Panc1 (cell line): ENCODE measurements around the gene PIK3R5. TPM values are rescaled to one million over a fixed set of nuclear protein-coding genes. Genes with fewer than 3 reads are reported as not detected.

Source experiments
- ATAC-seq: fragments of 200-7000 bp; cut with Tn5 transposase; 2 replicates; pipeline ENCODE4 v1.9.1; 2020; ENCODE audit warnings: mild to moderate bottlenecking, moderate library complexity
- BruUV-seq: library from RNA; stranded (reverse); fragments of 400-500 nt; replicated peaks from 2 replicates; lab custom pipeline; 2021; lab: Mats Ljungman, UMichigan
- CTCF ChIA-PET: fragments of 300-600 bp; sonication (Branson Sonifier 250); formaldehyde crosslinking; loops from one replicate; lab custom pipeline; 2022; ENCODE audit warnings: antibody characterized with exemption; lab: Charles Lee
- POLR2A ChIA-PET: fragments of 300-600 bp; sonication (Branson Sonifier 250); formaldehyde crosslinking; loops from one replicate; lab custom pipeline; 2022; ENCODE audit warnings: antibody characterized with exemption; lab: Charles Lee
- DNase-seq: peaks from one replicate; pipeline ENCODE4 v3.0.0-alpha.2; 2010; ENCODE audit warnings: low read depth, low spot score
- H3K27ac ChIP-seq: 2 replicates; pipeline ENCODE4 v1.5.1; 2011; ENCODE audit warnings: mild to moderate bottlenecking, low read length, inconsistent platforms
- H3K27me3 ChIP-seq: fragments of 200-500 bp; sonication (Bioruptor generic); 2 replicates; pipeline ENCODE4 v1.6.0; 2014; ENCODE audit warnings: low read length, inconsistent platforms; ENCODE audit not compliant: control insufficient read depth, insufficient read depth
- H3K36me3 ChIP-seq: fragments of 200-500 bp; sonication (Bioruptor generic); 2 replicates; pipeline ENCODE4 v1.5.1; 2014; ENCODE audit warnings: inconsistent platforms, mild to moderate bottlenecking, low read length, moderate library complexity; ENCODE audit not compliant: control insufficient read depth, insufficient read depth
- H3K4me1 ChIP-seq: 2 replicates; pipeline ENCODE4 v1.5.1; 2011; ENCODE audit warnings: inconsistent platforms, mild to moderate bottlenecking, low read length, moderate library complexity; ENCODE audit not compliant: control insufficient read depth, insufficient read depth
- H3K4me3 ChIP-seq, 2 experiments: 2 replicates each; pipeline ENCODE4 v1.5.1; 2011 to 2012; ENCODE audit warnings: low read depth in 2 of 2, low read length in 2 of 2, mild to moderate bottlenecking in 2 of 2, inconsistent platforms in 1 of 2, moderate library complexity in 1 of 2
- H3K9me3 ChIP-seq: fragments of 200-500 bp; sonication (Bioruptor generic); 2 replicates; pipeline ENCODE4 v1.5.1; 2014; ENCODE audit warnings: low read depth, mild to moderate bottlenecking, inconsistent platforms, low read length, moderate library complexity; ENCODE audit not compliant: control insufficient read depth, insufficient read depth
- CTCF ChIP-seq: fragments of 450-650 bp; IDR thresholded peaks from 2 replicates; pipeline ENCODE4 v1.5.1; 2017; ENCODE audit warnings: mild to moderate bottlenecking
- POLR2AphosphoS5 ChIP-seq: IDR thresholded peaks from 2 replicates; pipeline ENCODE4 v1.6.1; 2012; ENCODE audit warnings: mild to moderate bottlenecking, low read depth, low read length, moderate library complexity
- REST ChIP-seq, 2 experiments: IDR thresholded peaks; 2 replicates each; pipeline ENCODE4 v1.6.1; 2011 to 2012; ENCODE audit warnings: low read depth in 2 of 2, control low read depth in 1 of 2, low read length in 1 of 2, mild to moderate bottlenecking in 1 of 2, moderate library complexity in 1 of 2; ENCODE audit not compliant: insufficient read depth in 1 of 2
- SIN3A ChIP-seq: IDR thresholded peaks from 2 replicates; pipeline ENCODE4 v1.6.1; 2012; ENCODE audit warnings: low read depth, mild to moderate bottlenecking, low read length, moderate library complexity, borderline replicate concordance; ENCODE audit not compliant: insufficient read depth
- TCF7L2 ChIP-seq: IDR thresholded peaks from 2 replicates; pipeline ENCODE4 v1.6.1; 2011; ENCODE audit warnings: mild to moderate bottlenecking, low read depth, low read length, inconsistent platforms
- in situ Hi-C: cut with HindIII; loops from 2 replicates; pipeline ENCODE4 v1.10.0; 2016; ENCODE audit warnings: low sequenced_read_pairs, low pct_unique_long_range_greater_than_20kb
- intact Hi-C: fragments of 100-400 bp; cut with micrococcal nuclease; formaldehyde crosslinking; loops from one replicate; pipeline ENCODE4 v1.10.0; 2022; ENCODE audit not compliant: unreplicated experiment
- total RNA-seq: library from RNA; stranded (reverse); gene quantifications from one replicate; pipeline ENCODE4 v1.2.1, GENCODE V29; 2021; ENCODE audit not compliant: unreplicated experiment

PIK3R5 gene
- total RNA-seq, 1 experiment from 2014 or later, result 0.15 TPM

- CTCF ChIA-PET, result no interaction called here
- BruUV-seq, result no TSS peak
- in situ Hi-C loops (no loop called here), intact Hi-C loops (no loop called here)
- Histone ChIP-seq H3K27ac (no peak overlapping the region), H3K9me3 (no peaks in the 10 kb centered on the region), H3K27me3 (peaks cover 3% of the 10 kb centered on the region), H3K4me1 (no peaks in the 10 kb centered on the region), H3K36me3 (no peaks in the 10 kb centered on the region), H3K4me3 (no peak overlapping the region)
- DNase-seq (no peak), ATAC-seq (no peak)
- POLR2A ChIA-PET, result no interaction called here
- TF ChIP-seq POLR2AphosphoS5 (no peak), SIN3A (no peak), REST (IDR thresholded peaks at IDR 0.05; ENCODE audit: insufficient read depth in 1 of 2, low read depth in 2 of 2, low read length in 1 of 2) (no peak), TCF7L2 (no peak)
Observed at GRCh38 chr17:8875436-8875835, 90.1 kb downstream of the PIK3R5 start.

- peaks cover 3% of the 10 kb centered on the region for H3K27me3 ChIP-seq
- in situ Hi-C loops, result no loop called here
- no peak for ATAC-seq
- no peak overlapping the region for H3K27ac ChIP-seq
- BruUV-seq, result no TSS peak
- no peaks in the 10 kb centered on the region for H3K9me3 ChIP-seq
- intact Hi-C loops, result no loop called here
- H3K36me3 ChIP-seq, result no peaks in the 10 kb centered on the region
- TF ChIP-seq CTCF, result no peak
- no peak for DNase-seq
- H3K4me3 ChIP-seq, result no peak overlapping the region
- POLR2A ChIA-PET, result no interaction called here
- CTCF ChIA-PET, result interaction anchor here (0.6 kb wide), 1 partner anchor 42 kb away, joined by 3 read pairs; no protein-coding TSS in a partner anchor
- H3K4me1 ChIP-seq, result no peaks in the 10 kb centered on the region
Observed at GRCh38 chr17:8873801-8874715, 91.4 kb downstream of the PIK3R5 start.
